GM21825 (cell line): ENCODE results near the gene CAPZA1.

ENCODE experiments used
- ATAC-seq: cut with Tn5 transposase; IDR thresholded peaks from one replicate; pipeline ENCODE4 v1.9.1; 2021; ENCODE audit warnings: mild to moderate bottlenecking, moderate library complexity; ENCODE audit not compliant: unreplicated experiment

Gene CAPZA1

GRCh38 chr1:112713466-112714312 is 94.1 kb downstream of the CAPZA1 start:
- peak; percentile 28 for ATAC-seq

- ATAC-seq = no peak
These were observed 95.0 kb downstream of the CAPZA1 start for GRCh38 chr1:112714313-112715263.

GRCh38 chr1:112715264-112716053 is 95.8 kb downstream of the CAPZA1 start, which contains the start of gene PPM1J:
Gene PPM1J (minus strand): TSS chr1:112715332. CDS start chr1:112715301, 31 bp downstream.
- ATAC-seq = peak; percentile 66

GRCh38 chr1:112716133-112716720 is 96.6 kb downstream of the CAPZA1 start:
- no peak for ATAC-seq

GRCh38 chr1:112717263-112717873 is 97.7 kb downstream of the CAPZA1 start:
- ATAC-seq = no peak

GRCh38 chr1:112718691-112719418 is 99.2 kb downstream of the CAPZA1 start:
- ATAC-seq = no peak

- no peak for ATAC-seq
These were observed 100.1 kb downstream of the CAPZA1 start for GRCh38 chr1:112719706-112720105.

- ATAC-seq = no peak
These were observed 101.2 kb downstream of the CAPZA1 start for GRCh38 chr1:112720800-112721199.
